Fibroblast of lung (primary cell): ENCODE results near the gene SLC9A5.

Experiments used
- EZH2 ChIP-seq: IDR thresholded peaks from 2 replicates; pipeline ENCODE4 v1.5.1; 2012; ENCODE audit warnings: low read length, control low read depth, mild to moderate bottlenecking; ENCODE audit errors: missing control alignments
- TF ChIP-seq, protein P1 (sequence below), 2 donors: IDR thresholded peaks in 1 of 2; conservative IDR thresholded peaks in 1 of 2; 1 replicate in 1 of 2; 2 replicates in 1 of 2; pipeline ENCODE4 v1.5.1; 2011 to 2012; ENCODE audit warnings: low read length in 2 of 2, control low read depth in 1 of 2, inconsistent platforms in 1 of 2, low read depth in 1 of 2, mild to moderate bottlenecking in 1 of 2

DNA sequence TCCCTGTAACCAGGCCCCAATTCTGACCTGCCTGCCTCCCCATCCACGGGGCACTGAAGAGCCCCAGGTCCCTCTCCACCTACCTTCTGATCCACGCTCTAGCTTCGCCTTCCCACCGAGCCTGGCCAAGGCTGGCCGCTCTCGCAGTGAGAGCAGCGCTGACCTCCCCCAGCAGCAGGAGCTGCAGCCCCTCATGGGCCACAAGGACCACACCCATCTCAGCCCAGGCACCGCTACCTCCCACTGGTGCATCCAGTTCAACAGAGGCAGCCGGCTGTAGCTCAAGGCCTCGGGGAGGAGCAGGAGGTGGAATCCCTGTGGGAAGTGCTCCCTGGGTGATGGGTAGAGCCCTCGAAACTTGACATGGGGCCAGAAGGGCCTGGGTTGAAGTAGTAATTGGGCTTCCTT, 22.2 kb downstream of the SLC9A5 start:
- TF ChIP-seq, protein P1, sequence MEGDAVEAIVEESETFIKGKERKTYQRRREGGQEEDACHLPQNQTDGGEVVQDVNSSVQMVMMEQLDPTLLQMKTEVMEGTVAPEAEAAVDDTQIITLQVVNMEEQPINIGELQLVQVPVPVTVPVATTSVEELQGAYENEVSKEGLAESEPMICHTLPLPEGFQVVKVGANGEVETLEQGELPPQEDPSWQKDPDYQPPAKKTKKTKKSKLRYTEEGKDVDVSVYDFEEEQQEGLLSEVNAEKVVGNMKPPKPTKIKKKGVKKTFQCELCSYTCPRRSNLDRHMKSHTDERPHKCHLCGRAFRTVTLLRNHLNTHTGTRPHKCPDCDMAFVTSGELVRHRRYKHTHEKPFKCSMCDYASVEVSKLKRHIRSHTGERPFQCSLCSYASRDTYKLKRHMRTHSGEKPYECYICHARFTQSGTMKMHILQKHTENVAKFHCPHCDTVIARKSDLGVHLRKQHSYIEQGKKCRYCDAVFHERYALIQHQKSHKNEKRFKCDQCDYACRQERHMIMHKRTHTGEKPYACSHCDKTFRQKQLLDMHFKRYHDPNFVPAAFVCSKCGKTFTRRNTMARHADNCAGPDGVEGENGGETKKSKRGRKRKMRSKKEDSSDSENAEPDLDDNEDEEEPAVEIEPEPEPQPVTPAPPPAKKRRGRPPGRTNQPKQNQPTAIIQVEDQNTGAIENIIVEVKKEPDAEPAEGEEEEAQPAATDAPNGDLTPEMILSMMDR (conservative IDR thresholded peaks at IDR 0.05 in 1 of 2, IDR thresholded peaks at IDR 0.05 in 1 of 2; ENCODE audit: low read depth in 1 of 2, low read length in 2 of 2): no peak
- TF ChIP-seq EZH2: no peak
